Vagina (tissue), 2 donors: ENCODE measurements around the gene ZNF438.

Experiments used
- POLR2A ChIP-seq, 2 donors: fragments of 450-650 bp; IDR thresholded peaks; one replicate each; pipeline ENCODE4 v1.6.1; 2017; ENCODE audit warnings: antibody characterized with exemption in 2 of 2, mild to moderate bottlenecking in 2 of 2, moderate library complexity in 2 of 2
- TF ChIP-seq, protein P1 (sequence below), 3 experiments: fragments of 450-650 bp in 2 of 3; fragments of 200-600 bp in 1 of 3; sonication (generic) in 1 of 3; IDR thresholded peaks; one replicate each; pipeline ENCODE4 v1.5.1; 2017 to 2019; ENCODE audit warnings: antibody characterized with exemption in 3 of 3, mild to moderate bottlenecking in 2 of 3, moderate library complexity in 2 of 3

DNA sequence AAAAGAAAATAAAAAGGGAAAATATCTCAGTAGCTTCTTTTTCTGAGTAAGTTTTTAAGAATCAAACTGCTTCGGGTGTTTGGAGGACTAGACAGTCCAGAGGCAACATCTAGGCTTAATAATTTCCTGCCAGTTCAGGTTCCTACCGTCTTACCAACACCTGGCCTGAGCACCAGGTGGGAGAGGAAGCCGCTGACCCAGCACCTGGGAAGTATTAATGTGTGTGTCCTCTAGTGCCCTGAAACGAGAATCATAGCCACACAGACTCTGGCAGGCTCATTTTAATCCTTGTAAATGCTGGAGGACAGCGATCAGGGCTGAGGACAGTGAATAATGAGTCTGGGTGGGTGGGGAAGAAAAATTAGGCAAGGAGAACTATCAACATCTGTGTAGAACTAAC, 137.4 kb downstream of the ZNF438 start:
- TF ChIP-seq POLR2A (IDR thresholded peaks at IDR 0.05) = no peak
- TF ChIP-seq, protein P1, sequence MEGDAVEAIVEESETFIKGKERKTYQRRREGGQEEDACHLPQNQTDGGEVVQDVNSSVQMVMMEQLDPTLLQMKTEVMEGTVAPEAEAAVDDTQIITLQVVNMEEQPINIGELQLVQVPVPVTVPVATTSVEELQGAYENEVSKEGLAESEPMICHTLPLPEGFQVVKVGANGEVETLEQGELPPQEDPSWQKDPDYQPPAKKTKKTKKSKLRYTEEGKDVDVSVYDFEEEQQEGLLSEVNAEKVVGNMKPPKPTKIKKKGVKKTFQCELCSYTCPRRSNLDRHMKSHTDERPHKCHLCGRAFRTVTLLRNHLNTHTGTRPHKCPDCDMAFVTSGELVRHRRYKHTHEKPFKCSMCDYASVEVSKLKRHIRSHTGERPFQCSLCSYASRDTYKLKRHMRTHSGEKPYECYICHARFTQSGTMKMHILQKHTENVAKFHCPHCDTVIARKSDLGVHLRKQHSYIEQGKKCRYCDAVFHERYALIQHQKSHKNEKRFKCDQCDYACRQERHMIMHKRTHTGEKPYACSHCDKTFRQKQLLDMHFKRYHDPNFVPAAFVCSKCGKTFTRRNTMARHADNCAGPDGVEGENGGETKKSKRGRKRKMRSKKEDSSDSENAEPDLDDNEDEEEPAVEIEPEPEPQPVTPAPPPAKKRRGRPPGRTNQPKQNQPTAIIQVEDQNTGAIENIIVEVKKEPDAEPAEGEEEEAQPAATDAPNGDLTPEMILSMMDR (IDR thresholded peaks at IDR 0.05) = no peak
